HEK293 (cell line): Measurements from ENCODE around the gene ZNF423.
"Not testable (repeated sequence)": the region's sequence is repeated elsewhere in the genome, so short reads cannot be mapped to it uniquely, and the experiment has no call there.

ENCODE experiments used
- CTCF ChIA-PET: fragments of 350-600 bp; formaldehyde crosslinking; extraction: SDS; loops from one replicate; lab custom pipeline; 2021; ENCODE audit warnings: antibody characterized with exemption; lab: Yijun Ruan, JAX
- POLR2A ChIA-PET: fragments of 300-600 bp; formaldehyde crosslinking; extraction: SDS; loops from one replicate; lab custom pipeline; 2020; ENCODE audit warnings: antibody characterized with exemption, inconsistent platforms; lab: Yijun Ruan, JAX
- H3K27ac ChIP-seq: fragments of 200-500 bp; sonication (Bioruptor generic); 2 replicates; pipeline ENCODE4 v1.5.1; 2014; ENCODE audit warnings: low read depth, low read length, control low read depth, inconsistent platforms; ENCODE audit errors: extremely low read depth
- H3K36me3 ChIP-seq, 2 experiments: fragments of 200-500 bp in 1 of 2; sonication (Bioruptor generic) in 1 of 2; 1 replicate in 1 of 2; 2 replicates in 1 of 2; pipeline ENCODE4 v1.5.1; 2014 to 2017; ENCODE audit warnings: inconsistent platforms in 2 of 2, low read length in 2 of 2; ENCODE audit not compliant: control insufficient read depth in 2 of 2, insufficient read depth in 1 of 2
- H3K4me1 ChIP-seq: fragments of 200-500 bp; sonication (Bioruptor generic); 2 replicates; pipeline ENCODE4 v1.5.1; 2014; ENCODE audit warnings: mild to moderate bottlenecking, low read length, inconsistent platforms; ENCODE audit not compliant: control insufficient read depth, insufficient read depth
- H3K4me3 ChIP-seq: 2 replicates; pipeline ENCODE4 v1.5.1; 2011; ENCODE audit warnings: low read depth, mild to moderate bottlenecking, control low read depth, low read length, moderate library complexity
- H3K9me3 ChIP-seq: fragments of 200-500 bp; sonication (Bioruptor generic); 2 replicates; pipeline ENCODE4 v1.5.1; 2014; ENCODE audit warnings: low read depth, low read length, inconsistent platforms; ENCODE audit not compliant: control insufficient read depth, insufficient read depth
- KLF16 ChIP-seq: fragments of 450-650 bp; formaldehyde crosslinking; IDR thresholded peaks from 2 replicates; pipeline ENCODE4 v1.5.1; 2017; ENCODE audit warnings: missing biosample characterization, missing genetic modification characterization
- PRDM10 ChIP-seq: fragments of 450-650 bp; formaldehyde crosslinking; IDR thresholded peaks from 2 replicates; pipeline ENCODE4 v1.5.1; 2016; ENCODE audit warnings: missing biosample characterization, missing genetic modification characterization
- REST ChIP-seq: fragments of 450-650 bp; formaldehyde crosslinking; IDR thresholded peaks from 2 replicates; pipeline ENCODE4 v1.5.1; 2016; ENCODE audit warnings: missing biosample characterization, missing genetic modification characterization
- YY1 ChIP-seq: fragments of 450-650 bp; formaldehyde crosslinking; IDR thresholded peaks from 2 replicates; pipeline ENCODE4 v1.5.1; 2018; ENCODE audit warnings: missing biosample characterization, missing genetic modification characterization
- ZEB2 ChIP-seq: fragments of 450-650 bp; formaldehyde crosslinking; IDR thresholded peaks from 2 replicates; pipeline ENCODE4 v1.5.1; 2016; ENCODE audit warnings: missing biosample characterization, missing genetic modification characterization
- ZFHX2 ChIP-seq: fragments of 450-650 bp; formaldehyde crosslinking; conservative IDR thresholded peaks from 2 replicates; pipeline ENCODE4 v1.5.1; 2016; ENCODE audit warnings: missing biosample characterization, missing genetic modification characterization
- ZNF148 ChIP-seq: fragments of 450-650 bp; formaldehyde crosslinking; IDR thresholded peaks from 2 replicates; pipeline ENCODE4 v1.5.0; 2017; ENCODE audit warnings: missing biosample characterization, missing genetic modification characterization, borderline replicate concordance
- ZNF221 ChIP-seq: fragments of 450-650 bp; formaldehyde crosslinking; IDR thresholded peaks from 2 replicates; pipeline ENCODE4 v1.5.1; 2017; ENCODE audit warnings: missing biosample characterization, missing genetic modification characterization, borderline replicate concordance
- ZNF302 ChIP-seq: fragments of 450-650 bp; formaldehyde crosslinking; IDR thresholded peaks from 2 replicates; pipeline ENCODE4 v1.5.1; 2016; ENCODE audit warnings: missing biosample characterization, missing genetic modification characterization, low read depth
- ZNF571 ChIP-seq: fragments of 450-650 bp; formaldehyde crosslinking; IDR thresholded peaks from 2 replicates; pipeline ENCODE4 v1.5.0; 2017; ENCODE audit warnings: missing biosample characterization, missing genetic modification characterization
- ZNF701 ChIP-seq: fragments of 450-650 bp; formaldehyde crosslinking; IDR thresholded peaks from 2 replicates; pipeline ENCODE4 v1.5.1; 2016; ENCODE audit warnings: missing biosample characterization, missing genetic modification characterization
- ZNF707 ChIP-seq: fragments of 450-650 bp; formaldehyde crosslinking; IDR thresholded peaks from 2 replicates; pipeline ENCODE4 v1.5.1; 2016; ENCODE audit warnings: missing biosample characterization, missing genetic modification characterization
- ZSCAN16 ChIP-seq: fragments of 450-650 bp; formaldehyde crosslinking; IDR thresholded peaks from 2 replicates; pipeline ENCODE4 v1.5.1; 2016; ENCODE audit warnings: missing biosample characterization, missing genetic modification characterization
- TF ChIP-seq, protein P1 (sequence below): fragments of 450-650 bp; formaldehyde crosslinking; IDR thresholded peaks from 2 replicates; pipeline ENCODE4 v1.5.1; 2016; ENCODE audit warnings: missing biosample characterization, missing genetic modification characterization
- TF ChIP-seq, protein P2 (sequence below): fragments of 450-650 bp; formaldehyde crosslinking; IDR thresholded peaks from 2 replicates; pipeline ENCODE4 v1.5.1; 2016; ENCODE audit warnings: missing biosample characterization, missing genetic modification characterization
- TF ChIP-seq, protein P3 (sequence below): fragments of 450-650 bp; formaldehyde crosslinking; IDR thresholded peaks from 2 replicates; pipeline ENCODE4 v1.5.1; 2016; ENCODE audit warnings: missing biosample characterization, missing genetic modification characterization, low read depth
- TF ChIP-seq, protein P4 (sequence below): fragments of 450-650 bp; formaldehyde crosslinking; IDR thresholded peaks from 2 replicates; pipeline ENCODE4 v1.5.1; 2016; ENCODE audit warnings: missing biosample characterization, missing genetic modification characterization, borderline replicate concordance
- TF ChIP-seq, protein P5 (sequence below): IDR thresholded peaks from 2 replicates; pipeline ENCODE4 v1.6.1; 2011; ENCODE audit warnings: mild to moderate bottlenecking, low read depth, low read length, borderline replicate concordance

The ZNF423 gene

DNA sequence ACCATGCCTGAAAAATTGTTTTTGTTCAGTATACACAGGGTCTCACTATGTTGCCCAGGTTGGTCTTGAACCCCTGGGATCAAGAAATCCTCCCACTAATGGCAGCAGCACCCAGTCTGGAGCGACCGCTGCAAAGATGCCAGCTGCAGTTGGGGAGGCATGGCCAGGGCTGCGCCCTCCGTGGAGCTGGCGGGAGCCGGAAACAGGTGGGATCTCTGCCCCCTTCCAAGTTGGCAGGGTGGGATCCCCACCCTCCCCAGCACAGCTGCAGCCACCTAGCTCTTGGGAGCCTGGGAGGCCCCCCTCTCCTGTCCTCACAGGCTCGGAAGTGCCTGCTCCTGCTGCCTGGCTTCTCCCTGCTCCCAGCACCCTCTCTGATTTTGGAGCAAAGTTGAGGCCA lies 176.8 kb downstream of the ZNF423 start:
- Histone ChIP-seq H3K36me3 (no peaks in the 10 kb centered on the region), H3K4me3 (no peak overlapping the region), H3K4me1 (no peaks in the 10 kb centered on the region), H3K9me3 (no peaks in the 10 kb centered on the region), H3K27ac (no peak overlapping the region)
- TF ChIP-seq PRDM10 = no peak
- TF ChIP-seq KLF16 (tag by site-specific recombination) = no peak
- TF ChIP-seq, protein P1, sequence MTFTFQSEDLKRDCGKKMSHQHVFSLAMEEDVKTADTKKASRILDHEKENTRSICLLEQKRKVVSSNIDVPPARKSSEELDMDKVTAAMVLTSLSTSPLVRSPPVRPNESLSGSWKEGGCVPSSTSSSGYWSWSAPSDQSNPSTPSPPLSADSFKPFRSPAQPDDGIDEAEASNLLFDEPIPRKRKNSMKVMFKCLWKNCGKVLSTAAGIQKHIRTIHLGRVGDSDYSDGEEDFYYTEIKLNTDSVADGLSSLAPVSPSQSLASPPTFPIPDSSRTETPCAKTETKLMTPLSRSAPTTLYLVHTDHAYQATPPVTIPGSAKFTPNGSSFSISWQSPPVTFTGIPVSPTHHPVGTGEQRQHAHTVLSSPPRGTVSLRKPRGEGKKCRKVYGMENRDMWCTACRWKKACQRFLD (tag by site-specific recombination) = no peak
- TF ChIP-seq, protein P2, sequence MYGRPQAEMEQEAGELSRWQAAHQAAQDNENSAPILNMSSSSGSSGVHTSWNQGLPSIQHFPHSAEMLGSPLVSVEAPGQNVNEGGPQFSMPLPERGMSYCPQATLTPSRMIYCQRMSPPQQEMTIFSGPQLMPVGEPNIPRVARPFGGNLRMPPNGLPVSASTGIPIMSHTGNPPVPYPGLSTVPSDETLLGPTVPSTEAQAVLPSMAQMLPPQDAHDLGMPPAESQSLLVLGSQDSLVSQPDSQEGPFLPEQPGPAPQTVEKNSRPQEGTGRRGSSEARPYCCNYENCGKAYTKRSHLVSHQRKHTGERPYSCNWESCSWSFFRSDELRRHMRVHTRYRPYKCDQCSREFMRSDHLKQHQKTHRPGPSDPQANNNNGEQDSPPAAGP (tag by site-specific recombination) = no peak
- no peak for TF ChIP-seq ZNF302 (tag by site-specific recombination)
- no peak for TF ChIP-seq ZNF571 (tag by site-specific recombination)
- TF ChIP-seq, protein P3, sequence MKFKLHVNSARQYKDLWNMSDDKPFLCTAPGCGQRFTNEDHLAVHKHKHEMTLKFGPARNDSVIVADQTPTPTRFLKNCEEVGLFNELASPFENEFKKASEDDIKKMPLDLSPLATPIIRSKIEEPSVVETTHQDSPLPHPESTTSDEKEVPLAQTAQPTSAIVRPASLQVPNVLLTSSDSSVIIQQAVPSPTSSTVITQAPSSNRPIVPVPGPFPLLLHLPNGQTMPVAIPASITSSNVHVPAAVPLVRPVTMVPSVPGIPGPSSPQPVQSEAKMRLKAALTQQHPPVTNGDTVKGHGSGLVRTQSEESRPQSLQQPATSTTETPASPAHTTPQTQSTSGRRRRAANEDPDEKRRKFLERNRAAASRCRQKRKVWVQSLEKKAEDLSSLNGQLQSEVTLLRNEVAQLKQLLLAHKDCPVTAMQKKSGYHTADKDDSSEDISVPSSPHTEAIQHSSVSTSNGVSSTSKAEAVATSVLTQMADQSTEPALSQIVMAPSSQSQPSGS (tag by site-specific recombination) = no peak
- TF ChIP-seq, protein P4, sequence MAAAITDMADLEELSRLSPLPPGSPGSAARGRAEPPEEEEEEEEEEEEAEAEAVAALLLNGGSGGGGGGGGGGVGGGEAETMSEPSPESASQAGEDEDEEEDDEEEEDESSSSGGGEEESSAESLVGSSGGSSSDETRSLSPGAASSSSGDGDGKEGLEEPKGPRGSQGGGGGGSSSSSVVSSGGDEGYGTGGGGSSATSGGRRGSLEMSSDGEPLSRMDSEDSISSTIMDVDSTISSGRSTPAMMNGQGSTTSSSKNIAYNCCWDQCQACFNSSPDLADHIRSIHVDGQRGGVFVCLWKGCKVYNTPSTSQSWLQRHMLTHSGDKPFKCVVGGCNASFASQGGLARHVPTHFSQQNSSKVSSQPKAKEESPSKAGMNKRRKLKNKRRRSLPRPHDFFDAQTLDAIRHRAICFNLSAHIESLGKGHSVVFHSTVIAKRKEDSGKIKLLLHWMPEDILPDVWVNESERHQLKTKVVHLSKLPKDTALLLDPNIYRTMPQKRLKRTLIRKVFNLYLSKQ (tag by site-specific recombination) = no peak
- no peak for TF ChIP-seq ZNF148 (tag by site-specific recombination)
- no peak for TF ChIP-seq ZNF701 (tag by site-specific recombination)
- TF ChIP-seq ZSCAN16 (tag by site-specific recombination) = no peak
- TF ChIP-seq ZNF707 = no peak
- no peak for TF ChIP-seq YY1 (tag by site-specific recombination)
- TF ChIP-seq ZNF221 (tag by site-specific recombination) = no peak
- no peak for TF ChIP-seq ZFHX2 (tag by site-specific recombination)
- TF ChIP-seq REST = no peak
- TF ChIP-seq, protein P5, sequence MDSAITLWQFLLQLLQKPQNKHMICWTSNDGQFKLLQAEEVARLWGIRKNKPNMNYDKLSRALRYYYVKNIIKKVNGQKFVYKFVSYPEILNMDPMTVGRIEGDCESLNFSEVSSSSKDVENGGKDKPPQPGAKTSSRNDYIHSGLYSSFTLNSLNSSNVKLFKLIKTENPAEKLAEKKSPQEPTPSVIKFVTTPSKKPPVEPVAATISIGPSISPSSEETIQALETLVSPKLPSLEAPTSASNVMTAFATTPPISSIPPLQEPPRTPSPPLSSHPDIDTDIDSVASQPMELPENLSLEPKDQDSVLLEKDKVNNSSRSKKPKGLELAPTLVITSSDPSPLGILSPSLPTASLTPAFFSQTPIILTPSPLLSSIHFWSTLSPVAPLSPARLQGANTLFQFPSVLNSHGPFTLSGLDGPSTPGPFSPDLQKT = no peak
- TF ChIP-seq ZEB2 (tag by site-specific recombination) = no peak
- POLR2A ChIA-PET = no interaction called here
- CTCF ChIA-PET = no interaction called here

GRCh38 chr16:49677661-49678060 lies 178.3 kb downstream of the ZNF423 start:
- H3K4me3 ChIP-seq, H3K36me3 ChIP-seq, H3K4me1 ChIP-seq, POLR2A ChIA-PET, H3K27ac ChIP-seq, H3K9me3 ChIP-seq: not testable (repeated sequence)
- CTCF ChIA-PET = interaction anchor here (0.6 kb wide), 1 partner anchor 271 kb away, joined by 3 read pairs; no protein-coding TSS in a partner anchor
